ENCODE measurements around the gene ATOX1.

ATOX1 gene

DNA sequence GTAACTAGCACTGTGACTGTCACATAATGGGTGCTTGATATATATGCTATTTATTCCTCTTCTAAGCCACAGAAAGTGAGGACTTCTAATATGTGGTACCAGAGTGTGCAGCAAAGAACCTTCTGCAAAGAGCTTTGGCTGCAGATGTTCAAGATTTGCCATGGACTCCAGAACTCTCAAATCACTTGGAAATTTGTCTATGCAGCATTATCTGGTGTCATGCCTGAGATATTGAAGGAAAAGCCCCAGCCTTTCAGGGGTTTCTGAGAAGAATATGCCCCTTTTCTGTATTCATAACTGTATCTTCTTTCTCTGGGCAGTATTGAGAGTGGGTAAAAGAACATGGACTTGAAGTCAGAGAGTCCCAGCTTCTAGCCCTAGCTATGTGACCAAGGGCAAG lies 8.5 kb upstream of the ATOX1 start:
- no peak for DNase-seq

- DNase-seq, result no peak
Measured at GRCh38 chr5:151764801-151765200, 6.4 kb upstream of the ATOX1 start.

DNA sequence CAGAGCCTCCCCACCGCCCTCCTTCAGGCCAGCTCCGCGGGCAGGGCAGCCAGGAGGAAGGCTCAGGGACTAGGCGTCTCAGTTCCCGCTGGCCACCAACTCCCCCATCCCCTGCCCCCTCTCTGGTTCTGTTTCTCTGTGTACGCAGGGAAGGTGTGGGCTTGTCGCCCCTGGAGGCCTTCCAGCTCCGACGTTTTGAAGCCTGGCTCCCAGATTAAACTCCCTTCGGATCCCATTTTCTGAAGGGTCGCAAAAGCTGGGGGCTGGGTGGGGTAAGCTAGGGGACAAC lies 346 bp downstream of the ATOX1 start:
- no peak for DNase-seq

GRCh38 chr5:151757233-151758140 lies 944 bp downstream of the ATOX1 start:
- DNase-seq, result no peak

- DNase-seq, result no peak
Measured at GRCh38 chr5:151755383-151755782, 3.0 kb downstream of the ATOX1 start.

GRCh38 chr5:151751593-151751992 lies 6.8 kb downstream of the ATOX1 start:
- no peak for DNase-seq

DNA sequence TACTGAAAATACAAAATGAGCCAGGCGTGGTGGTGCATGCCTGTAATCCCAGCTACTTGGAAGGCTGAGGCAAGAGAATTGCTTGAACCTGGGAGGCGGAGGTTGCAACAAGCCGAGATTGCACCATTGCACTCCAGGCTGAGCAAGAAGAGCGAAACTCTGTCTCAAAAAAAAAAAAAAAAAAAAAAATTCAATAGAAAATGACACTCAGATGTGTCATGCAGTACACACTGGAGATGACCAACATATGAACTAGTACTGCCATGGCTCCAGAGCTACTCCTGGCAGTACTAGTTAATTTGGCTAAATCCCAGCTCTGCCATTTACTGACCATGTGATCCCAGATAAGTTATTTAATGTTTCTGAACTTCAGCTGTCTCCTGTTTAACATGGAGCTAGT lies 7.3 kb downstream of the ATOX1 start:
- peak; percentile 29 for DNase-seq

DNA sequence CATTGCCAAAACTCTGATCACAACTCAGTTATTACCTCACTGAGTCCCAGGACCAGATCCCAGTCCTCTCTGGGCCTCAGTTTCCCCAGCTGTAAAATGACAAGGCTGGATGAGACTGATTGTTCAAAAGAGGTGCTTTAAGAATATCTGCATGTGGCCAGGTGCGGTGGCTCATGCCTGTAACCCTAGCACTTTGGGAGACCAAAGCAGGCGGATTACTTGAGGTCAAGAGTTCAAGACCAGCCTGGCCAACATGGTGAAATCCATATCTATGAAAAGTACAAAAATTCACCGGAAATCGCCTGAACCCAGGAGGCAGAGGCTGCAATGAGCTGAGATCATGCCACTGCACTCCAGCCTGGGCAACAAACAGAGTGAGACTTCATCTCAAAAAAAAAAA lies 8.3 kb downstream of the ATOX1 start:
- no peak for DNase-seq

- DNase-seq, result peak; percentile 35
Measured at GRCh38 chr5:151745071-151745705, 13.2 kb downstream of the ATOX1 start.

- DNase-seq, result no peak
Measured at GRCh38 chr5:151743530-151743929, 14.9 kb downstream of the ATOX1 start.

- no peak for DNase-seq
Measured at GRCh38 chr5:151742870-151743294, 15.5 kb downstream of the ATOX1 start.

GRCh38 chr5:151741678-151742423 lies 16.6 kb downstream of the ATOX1 start:
- DNase-seq, result no peak

DNA sequence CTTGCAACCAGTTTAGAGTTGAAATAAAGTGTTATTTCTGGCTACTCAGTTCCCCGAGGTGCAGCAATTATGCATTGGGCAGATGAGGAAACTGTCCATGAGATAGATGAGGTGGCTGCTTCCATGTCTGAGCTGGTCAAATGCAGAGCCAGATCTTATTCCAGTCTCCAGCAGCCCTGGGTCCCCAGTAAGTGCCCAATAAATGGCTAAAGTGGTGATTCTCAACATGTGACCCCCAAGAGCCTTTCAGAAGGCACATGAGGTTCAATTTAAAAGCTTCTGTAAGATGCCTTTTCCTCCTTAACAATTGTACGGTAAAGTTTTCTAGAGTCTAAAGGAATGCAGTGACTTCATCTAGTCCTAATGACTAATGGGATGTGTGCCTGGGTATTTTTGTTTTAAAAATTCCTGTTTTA lies 17.5 kb downstream of the ATOX1 start:
- no peak for DNase-seq

DNA sequence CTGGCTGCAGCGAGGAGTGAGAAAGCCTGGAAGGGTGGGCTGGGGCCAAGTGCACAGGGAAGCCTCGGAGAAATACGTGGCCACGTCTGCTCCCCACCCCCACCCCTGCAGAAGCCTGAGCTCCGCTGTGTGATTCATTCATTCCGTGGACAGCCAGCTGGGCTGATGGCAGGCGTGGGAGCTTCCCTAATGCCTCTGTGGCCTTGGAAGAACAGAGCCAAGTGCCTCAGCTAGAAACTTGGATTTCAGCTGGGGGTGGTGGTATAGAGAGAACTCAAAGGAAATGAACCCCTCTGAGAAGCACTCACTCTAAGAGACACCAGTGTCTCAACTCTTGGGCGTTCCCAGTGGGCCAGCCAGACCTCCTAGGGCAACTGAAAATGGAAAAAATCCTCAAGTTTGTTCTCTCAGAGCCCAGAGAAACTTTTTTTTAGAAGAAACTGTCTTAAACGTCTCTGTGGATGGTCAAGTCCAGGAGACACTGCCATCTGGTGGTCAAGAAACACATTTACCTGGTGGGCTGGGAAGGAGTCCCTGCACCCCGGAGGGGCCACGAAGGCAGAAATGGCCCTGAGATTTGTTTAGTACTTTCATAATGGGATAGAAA lies 18.0 kb downstream of the ATOX1 start:
- peak; percentile 49 for DNase-seq

DNA sequence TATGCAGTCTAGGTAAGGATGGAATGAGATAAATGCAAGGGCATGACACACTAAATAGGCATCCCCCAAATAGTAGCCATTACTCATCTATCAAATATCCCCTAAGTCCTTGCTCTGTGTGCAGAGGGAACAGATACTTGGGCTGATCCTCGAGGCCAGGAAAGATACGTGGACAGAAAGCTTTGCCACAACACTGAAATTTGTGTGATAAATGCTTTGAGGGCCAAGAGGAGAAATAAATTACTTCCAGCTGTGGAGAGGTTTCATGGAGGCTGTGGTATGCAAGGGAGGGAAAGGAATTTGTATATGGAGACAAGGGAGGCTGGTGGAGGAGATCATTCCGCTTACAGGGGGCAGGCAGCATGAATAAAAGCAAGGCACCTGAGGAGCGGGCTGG lies 18.5 kb downstream of the ATOX1 start:
- no peak for DNase-seq

GRCh38 chr5:151739395-151739794 lies 19.0 kb downstream of the ATOX1 start:
- DNase-seq, result no peak

DNA sequence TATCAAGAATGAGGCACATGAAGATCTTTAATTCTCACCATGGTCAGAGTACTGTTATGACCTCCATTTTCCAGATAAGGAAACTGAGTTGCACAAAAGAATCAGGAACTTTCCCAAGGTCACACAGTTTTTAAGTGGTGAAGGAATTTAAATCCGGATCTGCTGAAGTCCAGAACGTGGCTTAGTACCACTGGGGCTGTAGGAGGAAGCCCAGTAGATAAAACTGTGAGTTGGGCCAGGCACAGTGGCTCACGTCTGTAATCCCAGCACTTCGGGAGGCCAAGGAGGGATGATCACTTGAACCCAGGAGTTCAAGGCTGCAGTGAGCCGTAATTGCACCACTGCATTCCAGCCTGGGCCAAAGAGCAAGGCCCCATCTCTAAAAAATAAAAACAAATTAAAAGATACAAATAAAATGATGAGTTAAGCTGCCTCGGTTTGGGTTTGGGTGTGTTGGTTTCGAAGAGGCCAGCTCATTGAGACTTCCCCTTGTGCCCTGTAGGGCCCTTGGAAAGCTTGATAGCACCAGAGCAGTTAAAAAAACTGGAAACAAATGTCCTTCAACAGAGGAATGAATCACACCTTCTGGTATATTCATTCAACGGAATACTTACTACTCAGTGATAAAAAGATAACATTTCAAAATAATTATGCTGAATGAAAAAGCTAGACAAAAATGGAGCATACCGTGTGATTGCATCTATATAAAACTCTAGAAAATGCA lies 20.1 kb downstream of the ATOX1 start:
- DNase-seq, result no peak

DNA sequence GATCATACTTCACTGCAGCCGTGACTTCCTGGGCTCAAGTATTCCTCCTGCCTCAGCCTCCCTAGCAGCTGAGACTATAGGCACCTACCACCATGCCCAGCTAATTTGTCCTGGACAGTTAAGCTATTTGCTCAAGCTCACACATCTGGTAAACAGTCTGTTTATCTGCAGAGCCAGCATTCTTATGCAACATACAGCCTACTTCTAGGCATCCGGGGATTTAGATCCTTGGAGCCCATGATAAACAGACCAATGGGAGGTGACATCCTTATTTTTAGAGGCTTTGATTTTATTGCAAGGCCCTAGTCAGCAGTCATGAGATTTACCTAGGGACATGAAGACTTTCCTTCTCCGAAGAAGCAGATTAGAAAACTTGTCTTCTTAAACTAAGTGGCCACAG lies 21.0 kb downstream of the ATOX1 start:
- no peak for DNase-seq

DNA sequence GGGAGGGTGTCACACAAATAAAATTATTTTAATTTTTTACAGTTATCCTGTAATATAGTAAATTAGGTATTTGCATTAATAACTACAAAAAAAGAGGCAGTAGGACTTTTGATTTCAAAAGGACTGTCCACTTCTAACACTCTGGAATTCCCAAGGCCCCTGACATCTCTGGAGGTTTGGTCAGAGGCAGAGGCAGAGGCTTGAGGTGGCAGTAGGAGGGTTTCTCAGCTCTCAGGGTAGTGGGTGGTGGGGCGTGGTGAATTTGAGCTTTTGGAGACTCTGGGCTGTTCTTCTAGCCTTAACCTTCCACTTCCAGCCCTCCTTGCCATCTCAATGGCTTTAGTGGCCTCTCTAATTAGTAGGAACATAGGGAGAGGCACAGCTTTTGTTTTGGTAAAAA lies 22.8 kb downstream of the ATOX1 start:
- no peak for DNase-seq

DNA sequence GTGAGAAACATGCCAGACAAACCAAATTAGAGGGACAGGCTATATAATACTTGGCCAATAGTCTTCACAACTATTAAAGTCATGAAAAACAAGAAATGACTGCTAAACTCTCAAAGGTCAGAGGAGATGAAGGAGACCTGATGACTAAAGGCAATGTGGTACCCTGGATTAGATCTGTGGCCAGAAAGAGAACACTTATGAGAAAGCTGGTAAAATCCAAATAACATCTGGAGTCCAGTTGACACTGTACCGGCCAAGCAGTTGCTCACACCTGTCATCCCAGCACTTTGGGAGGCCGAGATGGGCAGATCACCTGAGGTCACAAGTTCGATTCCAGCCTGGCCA lies 24.4 kb downstream of the ATOX1 start:
- DNase-seq, result no peak

GRCh38 chr5:151733358-151734063 lies 24.9 kb downstream of the ATOX1 start:
- no peak for DNase-seq

- DNase-seq, result no peak
Measured at GRCh38 chr5:151730381-151730780, 28.1 kb downstream of the ATOX1 start.

All from MV-4-11 (cell line).